Measurements from ENCODE around the gene TGM2.

DNA sequence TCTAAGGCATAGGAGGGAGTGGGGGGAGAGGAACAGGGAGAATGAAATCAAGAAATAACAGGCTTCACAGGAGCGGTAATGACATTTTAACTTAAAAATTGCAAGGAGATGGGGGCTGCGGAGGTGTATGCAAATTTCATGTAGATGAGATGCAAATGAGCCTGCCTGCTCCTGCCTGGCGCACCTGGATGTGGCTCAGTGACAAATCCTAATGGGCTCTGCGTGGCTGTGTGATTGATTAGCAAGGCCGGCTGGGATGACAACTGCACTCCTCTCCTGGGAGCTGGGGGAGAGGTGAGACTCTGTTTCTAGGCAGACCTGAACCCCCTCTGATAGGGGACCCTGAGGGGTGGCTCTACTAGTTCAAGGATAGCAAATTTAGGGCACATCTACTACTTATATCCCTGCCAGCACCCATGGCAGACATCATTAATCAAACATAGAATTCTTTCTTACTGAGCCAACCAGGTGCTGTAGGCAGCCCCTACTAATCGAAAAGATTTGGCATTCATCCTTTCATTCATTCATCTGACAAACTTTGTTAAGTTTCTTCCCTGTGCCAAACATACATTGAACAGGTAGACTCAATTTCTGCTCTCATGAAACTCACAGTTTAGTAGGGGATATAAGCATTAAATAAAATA lies 38.4 kb upstream of the TGM2 start:
- TF ChIP-seq GATA3 (IDR thresholded peaks at IDR 0.05; ENCODE audit: low read depth, low read length) (no peak), GATA2 (IDR thresholded peaks at IDR 0.05; ENCODE audit: low read depth, low read length) (no peak)
